RCC 7860 (cell line): ENCODE measurements around the gene NT5C1A.

Experiments
- DNase-seq: peaks from one replicate; pipeline ENCODE4 v3.0.0-alpha.2; 2015; ENCODE audit warnings: low spot score
- FAIRE-seq: peaks from 2 replicates; lab custom pipeline; 2012; peaks lifted over from hg19 to GRCh38; lab: Jason Lieb, UNC

NT5C1A gene

DNA sequence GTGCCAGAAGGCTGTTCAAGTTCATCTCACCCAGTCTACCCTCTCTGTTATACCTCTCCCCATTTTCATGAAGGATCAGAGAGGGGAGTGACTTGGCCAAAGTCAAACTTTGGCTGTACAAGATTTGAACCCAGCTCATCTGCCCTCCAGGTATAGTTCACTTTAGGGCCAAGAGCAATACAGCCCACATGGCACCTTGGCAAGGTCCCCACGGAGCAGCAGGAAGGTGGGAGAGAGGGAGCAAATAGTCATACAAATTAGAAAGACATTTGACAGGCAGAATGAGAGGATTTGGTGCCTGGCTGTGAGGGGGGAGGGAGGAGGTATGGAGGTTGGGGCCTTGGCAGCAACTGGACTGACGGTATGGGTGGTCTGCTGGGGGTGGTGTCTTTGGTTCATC is 18.3 kb upstream of the NT5C1A start:
- no peak for FAIRE-seq
- no peak for DNase-seq

DNA sequence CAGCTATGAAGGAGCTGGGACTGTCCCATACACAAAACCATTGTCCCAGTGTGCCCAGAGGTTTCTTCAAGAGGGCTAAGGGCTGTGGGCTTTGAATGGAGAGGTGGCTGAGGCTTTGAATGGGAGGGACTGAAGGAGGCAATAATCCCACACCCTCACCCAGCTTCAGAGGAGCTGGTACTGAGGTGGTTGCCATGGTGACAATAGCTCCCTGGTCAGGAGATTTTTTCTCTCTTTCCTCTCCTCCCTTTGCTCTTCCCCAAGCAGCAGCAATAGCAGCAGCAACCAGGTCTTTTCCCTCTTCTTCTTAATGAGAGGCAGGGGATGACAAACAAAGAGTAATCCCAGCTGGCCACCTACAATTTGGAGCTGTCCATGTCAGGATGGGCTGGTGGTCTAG is 17.7 kb upstream of the NT5C1A start:
- FAIRE-seq, result no peak
- no peak for DNase-seq

DNA sequence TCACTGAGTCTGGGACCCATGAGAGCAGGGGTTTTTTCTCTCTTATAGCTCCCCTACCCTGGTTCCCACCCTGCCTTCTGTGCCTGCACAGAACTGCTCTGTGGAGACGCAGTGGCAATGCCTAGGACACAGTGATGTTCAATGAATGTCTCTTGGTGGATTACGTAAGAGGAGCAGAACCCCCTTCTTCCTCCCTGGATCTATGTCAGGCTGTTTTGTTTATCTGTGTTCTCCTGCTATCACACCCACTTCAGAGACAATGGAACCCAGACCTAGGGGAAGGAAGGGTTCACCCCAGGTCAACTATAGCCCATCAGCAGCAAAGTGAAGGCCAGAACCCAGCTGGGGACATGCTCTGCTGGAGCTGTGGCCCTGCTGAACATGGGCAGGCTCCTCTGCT is 17.3 kb upstream of the NT5C1A start:
- DNase-seq (no peak), FAIRE-seq (no peak)

DNA sequence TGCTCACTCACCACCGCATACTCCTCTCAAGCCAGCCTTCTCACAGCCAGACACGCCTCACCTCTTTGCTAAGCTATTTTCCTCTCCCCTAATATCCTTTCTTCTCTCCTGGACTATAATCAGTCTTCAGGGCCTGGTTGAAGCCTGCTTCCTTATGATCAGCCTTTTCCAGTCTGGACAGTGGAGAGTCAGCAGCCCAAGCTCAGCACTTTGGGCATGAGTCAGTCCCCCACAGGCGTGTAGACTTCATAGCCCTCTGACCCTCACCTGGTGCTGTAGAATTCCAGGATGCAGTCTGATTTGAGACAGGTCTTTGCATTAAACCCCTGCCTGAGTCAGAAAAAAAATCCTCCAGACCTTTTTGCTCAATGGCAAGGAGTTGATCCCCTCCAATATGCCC is 16.8 kb upstream of the NT5C1A start:
- no peak for DNase-seq
- no peak for FAIRE-seq

DNA sequence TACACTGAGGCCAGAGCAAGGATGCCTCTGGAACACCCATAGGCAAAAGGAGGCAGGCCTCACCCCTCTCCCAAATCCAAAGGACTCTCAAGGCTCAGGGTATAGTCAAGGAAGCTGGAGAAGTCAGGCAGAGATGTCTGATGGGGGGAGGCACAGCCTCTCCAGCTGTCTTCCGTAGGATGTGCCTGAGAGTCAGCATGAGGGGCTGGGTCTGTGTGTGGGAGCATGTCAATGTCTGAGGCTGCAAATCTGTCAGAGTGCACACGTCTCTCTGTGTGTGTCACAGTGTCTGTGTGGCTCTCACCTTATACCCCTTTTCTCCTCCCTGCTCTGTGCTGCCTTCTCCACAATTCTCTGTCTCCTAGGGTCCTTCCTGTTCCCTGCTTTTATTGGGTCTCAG is 15.3 kb upstream of the NT5C1A start:
- FAIRE-seq (no peak), DNase-seq (no peak)

DNA sequence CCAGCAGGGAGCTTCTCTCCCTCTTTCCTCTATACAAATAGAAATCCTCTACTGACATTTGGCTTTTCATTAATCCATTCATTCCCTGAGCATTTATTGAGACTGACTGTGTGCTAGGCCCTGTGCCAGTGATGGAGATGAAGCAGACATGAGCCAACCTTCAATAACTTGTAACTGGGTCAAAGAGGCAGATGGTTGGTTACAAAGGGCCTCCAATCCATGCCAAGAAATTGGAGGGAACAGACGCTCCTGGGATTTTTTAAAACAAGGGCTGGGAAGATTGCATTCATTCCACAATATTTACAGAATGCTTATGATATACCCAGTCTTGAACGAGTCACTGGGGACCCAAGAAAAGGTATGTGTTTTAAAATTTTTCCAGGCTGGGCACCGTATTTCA is 13.2 kb upstream of the NT5C1A start:
- no peak for FAIRE-seq
- DNase-seq, result no peak

DNA sequence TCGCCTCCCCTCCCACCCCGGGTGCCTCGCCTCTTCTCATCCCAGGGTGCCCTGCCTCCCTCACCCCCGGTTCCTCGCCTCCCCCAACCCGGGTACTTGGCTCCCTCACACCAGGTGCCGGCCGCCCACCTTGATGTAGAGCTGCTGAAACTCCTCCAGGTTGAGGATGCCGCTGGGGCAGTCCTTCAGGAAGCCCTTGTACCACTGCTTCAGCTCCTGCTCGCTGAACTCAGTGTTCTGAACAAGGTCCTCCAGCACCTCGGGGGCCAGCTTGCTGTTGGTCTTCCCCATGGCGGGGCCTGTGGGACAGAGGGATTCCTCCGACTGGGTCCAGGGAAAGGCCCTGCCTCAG is 12.4 kb upstream of the NT5C1A start:
- FAIRE-seq, result no peak
- DNase-seq, result no peak

DNA sequence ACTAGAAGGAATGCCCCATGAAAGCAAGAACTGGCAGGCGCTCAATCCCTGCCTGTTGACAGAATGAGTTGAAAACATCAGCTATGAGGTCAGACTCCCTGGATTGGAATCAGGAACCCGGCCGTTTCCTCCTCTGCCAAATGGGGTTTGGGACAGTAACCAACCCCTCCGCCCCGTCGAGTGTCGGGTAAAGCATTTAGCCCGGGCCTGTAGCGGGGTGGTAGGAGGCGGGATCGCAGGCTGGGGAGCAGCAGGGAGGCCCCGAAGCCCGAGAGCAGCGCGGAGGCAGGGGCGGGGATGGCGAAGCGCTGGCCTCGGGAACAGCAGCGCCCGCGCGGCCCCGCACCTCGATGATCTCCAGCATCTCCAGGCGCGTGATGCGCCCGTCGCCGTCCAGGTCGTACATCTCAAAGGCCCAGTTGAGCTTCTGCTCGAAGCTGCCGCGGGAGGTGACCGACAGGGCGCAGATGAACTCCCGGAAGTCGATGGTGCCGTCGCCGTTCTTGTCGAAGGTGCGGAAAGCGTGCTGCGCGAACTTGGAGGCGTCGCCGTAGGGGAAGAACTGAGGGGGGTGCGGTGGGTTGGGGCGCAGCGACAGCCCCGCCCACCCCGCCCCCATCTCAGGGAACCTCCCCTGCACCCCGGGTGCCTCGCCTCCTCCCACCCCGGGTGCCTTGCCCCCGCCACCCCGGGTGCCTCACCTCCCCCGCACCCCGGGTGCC is 11.8 kb upstream of the NT5C1A start:
- DNase-seq (no peak), FAIRE-seq (no peak)

DNA sequence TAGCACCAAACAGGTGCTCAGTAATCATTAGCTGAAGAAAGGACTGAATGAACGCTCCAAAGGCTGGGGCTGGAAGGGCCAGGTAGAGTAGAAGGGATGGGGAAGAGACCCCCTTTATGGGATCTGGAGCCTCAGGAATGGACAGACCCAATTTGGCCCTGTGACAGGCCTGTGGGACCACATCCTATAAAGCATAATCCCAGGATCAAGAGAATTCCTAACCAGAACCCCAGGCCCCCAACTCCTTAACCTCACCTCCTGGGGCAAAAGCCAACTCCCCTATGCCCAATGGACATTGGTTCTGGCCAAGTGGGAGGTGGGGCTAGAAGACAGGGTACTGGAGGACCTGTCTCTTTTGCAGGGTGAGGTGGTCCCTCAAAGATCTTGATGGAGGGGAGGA is 10.1 kb upstream of the NT5C1A start:
- no peak for FAIRE-seq
- DNase-seq, result no peak

DNA sequence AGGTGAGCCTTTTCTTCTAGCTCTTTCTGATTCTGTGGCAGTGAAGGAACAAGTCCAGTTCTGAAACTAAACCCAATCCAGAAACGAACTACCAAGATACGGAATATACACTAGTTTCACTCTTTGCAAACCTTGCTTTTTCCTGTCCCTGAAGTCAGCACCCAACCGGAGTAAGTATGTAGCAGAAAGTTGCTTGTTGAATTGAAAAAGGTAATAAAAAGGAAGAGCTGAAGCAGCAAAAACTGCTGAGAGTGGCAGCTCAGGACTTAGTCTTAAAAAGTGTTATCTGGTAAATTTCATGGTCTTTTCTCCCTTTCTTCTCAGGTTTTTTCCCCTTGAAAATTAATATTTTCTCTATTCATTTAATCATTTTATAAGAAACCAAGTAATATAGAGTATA is 9.4 kb upstream of the NT5C1A start:
- DNase-seq (no peak), FAIRE-seq (no peak)

DNA sequence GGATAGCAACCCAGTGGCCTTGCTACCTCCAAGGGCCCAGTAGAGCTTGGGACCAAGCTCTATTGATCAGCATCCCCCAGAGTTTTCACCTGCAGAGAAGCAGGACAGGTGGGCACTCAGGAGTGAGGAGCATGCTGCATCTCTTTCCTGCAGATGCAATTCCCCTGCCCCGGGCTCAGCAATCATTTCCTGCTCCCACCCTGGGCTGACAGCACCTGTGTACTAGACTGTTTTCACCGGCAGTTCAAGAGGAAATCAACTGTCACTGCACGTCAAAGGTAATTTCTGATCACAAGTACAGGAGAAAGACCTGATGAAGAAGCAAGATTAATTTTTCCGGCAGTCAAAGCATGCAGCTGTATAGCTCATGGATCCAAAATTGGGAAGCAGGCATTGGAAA is 8.8 kb upstream of the NT5C1A start:
- no peak for FAIRE-seq

DNA sequence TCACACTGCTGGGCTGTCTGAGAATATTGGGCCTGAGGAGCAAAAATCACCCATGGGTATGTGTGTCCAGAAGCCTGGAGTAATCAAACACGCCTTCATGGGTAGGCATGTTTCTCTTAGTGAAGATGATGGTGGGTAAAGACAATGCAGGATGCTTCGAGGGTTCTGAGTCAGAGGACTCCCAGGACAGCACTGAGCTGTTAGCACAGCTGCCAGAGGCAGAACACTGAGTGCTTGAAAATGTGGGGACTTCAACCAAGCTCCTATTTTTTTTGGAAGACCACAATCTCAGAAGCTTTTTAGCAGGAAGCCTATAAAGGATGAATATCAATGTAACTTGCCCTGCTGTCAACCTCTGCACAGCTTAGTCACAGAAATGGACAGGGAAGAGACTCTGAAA is 7.9 kb upstream of the NT5C1A start:
- DNase-seq, result no peak
- no peak for FAIRE-seq

More for the DNA sequence above, 8.8 kb upstream of the NT5C1A start:
- no peak for DNase-seq

DNA sequence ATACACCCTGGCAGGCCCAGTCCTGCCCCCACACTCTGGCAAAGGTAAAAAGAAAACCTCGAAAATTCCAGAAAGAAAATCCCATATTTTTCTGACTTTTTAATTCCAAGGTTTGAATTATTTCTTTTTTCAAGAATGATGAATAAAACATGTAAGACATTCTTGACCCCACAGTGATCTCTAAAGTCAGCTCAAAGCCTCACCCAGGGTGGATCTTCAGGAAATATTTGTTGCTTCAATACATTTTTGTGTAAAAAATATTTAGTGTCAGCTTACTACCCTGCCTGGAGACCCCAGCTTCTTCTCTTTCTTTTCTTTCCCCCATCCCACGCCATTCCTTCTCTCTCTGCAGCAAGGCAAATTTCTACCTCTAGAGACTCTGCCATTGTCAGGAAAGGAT is 7.0 kb upstream of the NT5C1A start:
- DNase-seq (no peak), FAIRE-seq (no peak)

DNA sequence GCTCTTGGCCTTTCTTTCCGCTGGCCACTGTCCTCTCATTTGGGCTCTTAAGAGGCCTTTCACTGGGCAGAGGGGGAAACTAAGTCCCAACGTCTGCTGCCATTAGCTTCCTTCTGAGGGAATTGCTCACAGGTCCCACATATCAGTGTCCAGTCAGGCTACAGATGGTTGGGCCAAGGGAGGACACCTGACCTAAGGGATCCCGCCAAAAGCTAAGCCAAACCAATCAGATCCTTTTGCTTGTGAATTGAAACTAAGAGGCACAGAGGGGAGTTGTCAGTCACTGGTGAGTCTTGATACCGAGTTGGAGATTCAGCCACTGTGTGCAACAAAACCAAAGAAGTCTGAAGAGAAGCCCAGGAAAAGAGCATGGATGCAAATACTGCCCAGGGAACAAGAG is 5.7 kb upstream of the NT5C1A start:
- FAIRE-seq (no peak), DNase-seq (no peak)

DNA sequence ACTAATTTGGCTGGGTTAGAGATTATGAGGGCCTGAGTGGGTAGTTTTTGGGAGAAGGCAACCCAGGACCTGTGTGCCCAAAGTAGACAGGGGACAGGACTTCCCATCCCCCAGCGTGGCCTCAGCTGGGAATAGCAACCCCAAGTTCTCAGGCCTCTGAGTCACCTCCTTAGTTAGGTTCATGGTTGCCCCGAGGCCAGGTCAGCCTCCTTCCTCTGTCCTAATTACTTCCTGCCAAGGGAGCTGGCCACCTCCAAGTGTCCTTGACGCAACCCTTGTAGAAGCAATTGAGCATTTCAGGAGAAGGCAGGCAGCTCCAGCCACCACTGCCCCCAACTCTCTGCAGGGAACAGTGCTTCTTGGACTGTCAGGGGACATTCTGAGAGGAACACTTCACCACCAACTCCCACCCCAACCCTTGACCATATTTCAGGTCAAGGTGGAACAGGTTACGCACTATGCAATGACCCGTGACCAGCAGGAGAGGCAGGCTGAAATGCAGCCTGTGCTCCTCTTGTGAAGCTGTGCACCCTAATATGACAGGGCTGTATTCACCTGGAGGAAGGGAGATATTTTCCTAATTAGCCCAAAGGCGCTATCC is 5.1 kb upstream of the NT5C1A start:
- FAIRE-seq (no peak), DNase-seq (no peak)

DNA sequence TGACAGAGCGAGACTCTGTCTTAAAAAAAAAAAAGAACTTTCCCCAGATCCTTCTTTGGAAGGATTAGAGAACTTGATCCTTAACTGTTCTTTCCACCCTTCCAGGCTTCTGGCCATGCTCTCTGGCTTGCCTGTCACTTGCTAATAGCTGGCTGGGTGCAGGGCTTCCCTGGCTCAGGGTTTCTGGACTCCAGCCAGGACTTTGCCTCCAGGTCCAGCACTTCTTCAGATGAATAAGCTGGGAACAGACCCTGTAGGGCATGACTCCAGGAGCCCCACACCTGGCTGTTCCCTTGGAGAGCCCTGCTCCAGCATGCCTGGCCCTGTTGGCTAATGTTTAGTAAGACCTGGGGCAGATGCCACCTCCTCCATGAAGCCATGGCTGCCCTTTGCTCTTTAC is 3.3 kb upstream of the NT5C1A start:
- no peak for DNase-seq
- no peak for FAIRE-seq

DNA sequence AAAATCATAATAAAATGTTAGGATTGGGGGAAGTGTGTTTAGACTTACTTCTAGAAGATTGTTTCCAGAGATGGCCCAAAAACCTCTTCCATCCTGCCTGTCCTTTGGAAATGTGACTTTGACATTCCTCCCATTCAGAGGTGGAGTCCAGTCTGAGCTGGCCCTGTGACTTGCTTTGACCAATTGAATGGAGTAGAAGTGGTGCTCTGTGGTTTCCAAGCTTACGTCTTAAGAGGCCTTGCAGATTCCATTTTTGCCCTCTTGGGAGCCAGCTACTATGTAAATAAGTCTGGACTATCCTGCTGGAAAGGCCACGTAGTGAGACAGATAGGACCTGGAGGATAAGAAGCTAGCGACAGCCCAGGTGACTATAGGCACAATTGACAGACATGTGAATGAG is 1.3 kb upstream of the NT5C1A start:
- DNase-seq, result no peak
- no peak for FAIRE-seq

DNA sequence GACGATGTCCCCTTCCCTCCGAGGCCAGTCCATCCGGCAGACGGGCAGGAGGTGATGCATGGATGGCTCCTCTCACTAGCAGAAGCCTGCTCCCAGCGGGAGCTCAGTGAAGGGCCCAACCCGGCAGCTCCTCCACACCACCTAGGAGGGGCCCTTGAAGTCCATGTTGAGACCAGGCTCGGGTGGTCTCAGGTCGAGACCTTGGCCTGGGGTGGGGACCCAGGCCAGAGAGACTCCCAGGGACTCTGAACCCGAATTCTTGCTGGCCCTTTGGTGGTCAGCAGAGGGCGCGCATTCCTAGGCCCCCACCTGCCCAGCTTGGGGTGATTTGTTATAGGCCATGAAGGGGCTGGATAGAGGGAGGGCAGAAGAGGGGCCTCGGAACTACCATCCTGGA is 642 bp upstream of the NT5C1A start:
- DNase-seq (no peak), FAIRE-seq (no peak)

DNA sequence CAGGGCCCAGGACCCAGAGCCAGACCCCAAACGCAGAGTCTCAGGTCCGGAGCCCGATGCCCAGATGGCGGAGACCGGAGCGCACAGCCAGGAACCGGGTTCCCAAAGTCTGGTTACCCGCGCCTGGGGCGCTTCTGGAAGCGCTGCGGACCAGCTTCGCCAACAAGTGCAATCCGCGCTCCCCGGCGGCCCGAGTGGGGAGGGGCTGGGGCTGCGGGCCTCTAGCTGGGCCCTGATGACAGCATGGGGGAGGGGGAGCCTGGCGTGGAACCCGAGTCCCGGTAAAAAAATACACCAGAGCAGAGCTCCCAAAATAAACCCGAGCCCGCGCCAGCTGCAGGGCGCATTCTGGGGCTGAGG is 494 bp downstream of the NT5C1A start:
- DNase-seq, result no peak
- no peak for FAIRE-seq

DNA sequence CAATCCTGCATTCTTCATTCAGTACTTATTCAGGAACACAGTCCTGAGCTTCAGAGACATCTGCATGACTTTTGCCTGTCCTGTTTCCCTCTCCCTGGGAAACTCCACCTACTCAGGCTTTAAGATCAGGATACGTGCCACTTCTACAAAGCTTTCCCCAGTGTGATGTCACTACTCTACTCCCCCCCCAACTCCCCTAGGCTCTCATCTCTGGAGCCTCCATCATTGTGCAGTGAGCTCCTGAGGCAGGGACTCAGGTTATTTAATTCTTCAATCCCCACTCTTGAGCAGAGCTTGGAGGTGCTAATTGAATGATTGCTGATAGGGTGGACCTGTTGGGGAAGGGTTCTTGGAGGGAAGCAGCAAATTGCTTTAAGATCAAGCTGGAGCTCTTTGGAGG is 1.2 kb downstream of the NT5C1A start:
- FAIRE-seq (no peak), DNase-seq (no peak)

DNA sequence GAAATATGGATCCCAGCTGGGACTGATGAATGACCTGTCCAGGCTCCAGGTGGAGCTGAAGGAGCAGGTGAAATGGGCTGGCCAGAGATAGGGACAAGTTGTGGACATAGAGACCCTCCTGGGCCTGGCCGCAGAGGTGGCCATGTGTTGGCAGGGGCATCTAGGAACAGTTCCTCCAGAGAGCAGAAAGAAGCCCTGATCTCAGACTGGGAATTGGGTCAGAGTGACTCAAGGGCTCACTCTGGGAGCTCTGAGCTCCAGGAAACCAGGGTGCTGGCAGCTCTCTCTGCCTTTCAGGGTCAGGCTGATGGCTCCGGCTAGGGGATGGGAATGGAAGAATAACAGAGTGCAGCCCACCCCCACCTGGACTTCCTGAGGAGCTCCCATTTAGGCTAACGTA is 3.0 kb downstream of the NT5C1A start:
- FAIRE-seq, result no peak
- no peak for DNase-seq

DNA sequence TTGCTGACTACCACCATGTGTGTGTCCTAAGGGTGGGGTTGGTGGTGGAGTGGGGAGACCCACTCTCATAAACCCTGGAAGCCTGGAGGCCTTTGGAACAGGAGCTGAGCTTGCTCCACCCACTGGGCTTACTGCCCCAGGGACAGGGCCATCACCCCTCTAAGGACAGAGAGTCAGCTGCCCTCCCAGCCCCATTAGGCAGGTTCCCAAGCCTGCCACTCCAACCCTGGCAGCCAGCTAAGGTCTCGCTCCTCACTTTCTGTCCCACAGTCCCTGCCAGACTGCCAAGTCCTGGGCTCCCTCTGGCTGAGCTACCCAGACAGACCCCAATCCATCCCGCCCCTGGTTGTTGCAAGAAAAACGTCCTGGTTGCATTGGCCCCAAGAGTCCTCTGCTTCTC is 3.8 kb downstream of the NT5C1A start:
- no peak for FAIRE-seq
- DNase-seq, result no peak

DNA sequence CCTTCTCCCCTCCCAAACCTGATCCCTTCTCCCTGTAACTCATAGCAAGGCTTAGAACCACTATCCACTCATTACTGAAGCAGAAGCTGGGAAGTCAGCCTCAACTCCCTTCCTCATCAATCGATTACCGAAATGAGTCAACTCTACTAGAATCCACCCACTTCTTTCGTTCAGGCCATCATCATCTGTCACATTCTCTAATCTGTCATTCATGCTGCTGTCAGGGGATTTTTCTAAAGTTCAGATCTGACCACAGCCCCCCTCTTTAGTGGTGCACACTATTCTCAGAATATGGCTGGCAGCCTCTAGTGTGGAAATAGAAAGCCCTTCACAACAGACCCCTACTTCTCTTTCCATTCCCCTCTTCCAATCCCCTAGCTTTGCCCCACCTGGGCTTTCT is 5.1 kb downstream of the NT5C1A start:
- FAIRE-seq (no peak), DNase-seq (no peak)
